KOPT-K1 (cell line): ENCODE data around the gene ARGLU1.

Source experiments
- H3K27ac ChIP-seq: fragments of 200-600 bp; sonication (generic); 2 replicates; pipeline ENCODE4 v1.5.1; 2016; ENCODE audit warnings: antibody characterized with exemption, mild to moderate bottlenecking, low read depth, low read length; ENCODE audit not compliant: poor library complexity, severe bottlenecking
- H3K36me3 ChIP-seq: fragments of 200-600 bp; sonication (generic); 2 replicates; pipeline ENCODE4 v1.5.1; 2017; ENCODE audit warnings: antibody characterized with exemption, mild to moderate bottlenecking, low read length, moderate library complexity; ENCODE audit not compliant: insufficient read depth
- H3K9me3 ChIP-seq: fragments of 200-600 bp; sonication (generic); 2 replicates; pipeline ENCODE4 v1.5.1; 2017; ENCODE audit warnings: antibody characterized with exemption, low read length, mild to moderate bottlenecking; ENCODE audit not compliant: insufficient read depth, poor library complexity, severe bottlenecking

The ARGLU1 gene

GRCh38 chr13:106566641-106567473 is 1.1 kb downstream of the ARGLU1 start:
- Histone ChIP-seq H3K36me3 (no peaks in the 10 kb centered on the region; the same call in 1 of the 2 replicates), H3K27ac (peak overlapping the region; percentile 99), H3K9me3 (no peaks in the 10 kb centered on the region)

GRCh38 chr13:106565127-106565775 is 2.7 kb downstream of the ARGLU1 start:
- H3K36me3 ChIP-seq: peaks cover 4% of the 10 kb centered on the region
- no peaks in the 10 kb centered on the region for H3K9me3 ChIP-seq
- no peak overlapping the region for H3K27ac ChIP-seq

DNA sequence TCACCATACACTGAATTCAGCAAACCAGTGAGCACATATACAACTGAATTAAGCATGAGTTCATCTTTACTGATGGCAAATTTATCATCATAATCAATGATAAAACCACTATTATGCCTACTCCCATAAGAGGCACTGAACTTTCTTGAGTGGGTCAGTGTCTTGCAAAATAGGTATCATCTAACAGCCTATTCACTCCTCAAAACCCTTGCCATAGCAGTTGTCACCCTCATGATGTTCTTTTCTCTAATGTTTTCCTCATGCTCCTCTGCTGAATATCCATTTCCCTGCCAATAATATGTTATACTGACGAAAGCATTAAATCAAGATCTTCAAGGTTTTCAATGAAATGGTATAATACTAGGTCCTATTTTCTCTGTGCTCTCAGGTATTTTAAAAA is 5.6 kb downstream of the ARGLU1 start:
- no peak overlapping the region for H3K27ac ChIP-seq
- no peaks in the 10 kb centered on the region for H3K9me3 ChIP-seq
- peaks cover 33% of the 10 kb centered on the region for H3K36me3 ChIP-seq

DNA sequence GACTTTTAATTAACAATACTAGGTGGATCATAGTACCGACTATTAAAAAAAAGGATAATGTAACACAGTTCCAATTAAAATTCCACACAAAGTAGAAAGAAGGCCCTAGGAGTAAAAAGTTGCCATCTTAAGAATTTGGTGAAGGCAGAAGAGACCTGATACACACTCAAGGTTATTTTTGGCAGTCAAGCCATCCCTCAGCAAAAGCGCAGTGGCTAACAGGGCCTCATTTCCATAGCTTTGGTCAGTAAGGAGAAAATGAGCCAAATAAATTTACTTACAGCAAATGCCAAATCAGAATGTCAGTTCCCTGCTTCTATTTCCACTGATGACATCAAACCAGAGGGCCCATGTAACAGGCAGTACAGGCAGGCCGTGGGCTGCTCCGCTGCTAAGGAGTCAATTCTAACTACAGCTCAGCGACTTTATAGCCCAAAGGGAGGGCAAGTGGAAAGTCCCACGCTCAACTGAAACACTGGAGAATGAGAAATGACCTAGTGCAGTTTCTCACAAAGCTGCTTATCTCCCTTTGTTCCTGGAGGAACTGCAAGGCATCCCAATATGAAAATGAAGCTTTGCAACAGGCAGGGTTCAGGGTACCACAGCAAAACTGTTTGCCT is 6.3 kb downstream of the ARGLU1 start:
- H3K36me3 ChIP-seq: peaks cover 40% of the 10 kb centered on the region
- H3K9me3 ChIP-seq: no peaks in the 10 kb centered on the region
- H3K27ac ChIP-seq: no peak overlapping the region

GRCh38 chr13:106560821-106561220 is 7.1 kb downstream of the ARGLU1 start:
- no peaks in the 10 kb centered on the region for H3K9me3 ChIP-seq
- peaks cover 48% of the 10 kb centered on the region for H3K36me3 ChIP-seq
- H3K27ac ChIP-seq: no peak overlapping the region

GRCh38 chr13:106558527-106558926 is 9.4 kb downstream of the ARGLU1 start:
- Histone ChIP-seq H3K27ac (no peak overlapping the region), H3K9me3 (no peaks in the 10 kb centered on the region), H3K36me3 (peaks cover 71% of the 10 kb centered on the region)

DNA sequence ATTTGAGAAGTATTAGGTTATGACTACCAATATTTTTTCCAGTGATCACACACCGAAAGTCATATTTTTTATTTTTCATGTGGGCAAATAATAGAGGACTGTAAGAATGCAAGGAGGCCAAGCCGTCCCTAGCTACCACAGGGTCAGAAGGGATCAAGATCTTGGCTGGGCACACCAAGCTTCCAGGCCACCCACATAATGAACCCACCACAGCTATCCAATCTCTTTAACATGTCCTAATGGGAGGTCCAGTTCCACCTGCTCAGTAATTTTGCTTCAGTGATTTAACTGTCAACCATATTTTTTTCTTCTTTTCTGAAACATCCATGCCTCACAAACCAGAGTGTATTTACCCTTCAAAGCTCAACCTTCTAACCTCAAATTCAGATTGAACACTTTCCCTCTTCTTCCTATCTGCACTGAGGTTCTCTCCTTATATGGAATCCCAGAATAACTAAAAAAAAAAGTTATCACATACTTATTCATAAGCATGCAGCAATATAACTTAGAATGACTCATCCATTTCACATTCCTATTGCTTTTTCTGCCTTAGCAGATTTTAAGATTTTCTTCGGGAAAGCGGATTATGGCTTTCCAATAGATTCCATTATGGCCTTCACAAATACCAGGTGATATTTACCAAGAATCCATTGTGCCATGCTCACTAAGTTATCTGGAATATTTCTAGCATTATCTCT is 12.2 kb downstream of the ARGLU1 start:
- no peak overlapping the region for H3K27ac ChIP-seq
- H3K36me3 ChIP-seq: peaks cover 95% of the 10 kb centered on the region
- H3K9me3 ChIP-seq: no peaks in the 10 kb centered on the region

- Histone ChIP-seq H3K27ac (no peak overlapping the region), H3K9me3 (no peaks in the 10 kb centered on the region), H3K36me3 (peaks cover 100% of the 10 kb centered on the region)
These were observed 16.2 kb downstream of the ARGLU1 start for GRCh38 chr13:106551751-106552150.

DNA sequence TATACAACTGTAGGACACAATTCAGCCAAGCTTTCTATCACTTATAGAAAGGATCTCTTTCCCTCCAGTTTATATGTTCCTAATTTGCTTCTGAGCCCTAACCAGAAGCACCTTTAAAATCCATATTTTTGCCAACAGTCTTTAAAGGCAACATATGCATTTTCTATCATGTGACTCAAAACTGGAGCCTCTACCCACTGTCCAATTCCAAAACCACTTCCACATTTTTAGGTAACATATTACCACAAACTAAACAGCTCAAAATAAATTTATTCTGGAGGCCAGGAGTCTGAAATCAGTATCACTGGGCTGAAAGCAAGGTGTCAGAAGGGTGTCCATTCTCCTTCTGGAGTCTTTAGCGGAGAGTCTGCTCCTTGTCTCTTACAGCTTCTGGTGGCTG is 16.6 kb downstream of the ARGLU1 start:
- Histone ChIP-seq H3K27ac (no peak overlapping the region), H3K9me3 (no peaks in the 10 kb centered on the region), H3K36me3 (peaks cover 100% of the 10 kb centered on the region)

- Histone ChIP-seq H3K27ac (no peak overlapping the region), H3K36me3 (peaks cover 100% of the 10 kb centered on the region)
These were observed 17.3 kb downstream of the ARGLU1 start for GRCh38 chr13:106550570-106551135.

DNA sequence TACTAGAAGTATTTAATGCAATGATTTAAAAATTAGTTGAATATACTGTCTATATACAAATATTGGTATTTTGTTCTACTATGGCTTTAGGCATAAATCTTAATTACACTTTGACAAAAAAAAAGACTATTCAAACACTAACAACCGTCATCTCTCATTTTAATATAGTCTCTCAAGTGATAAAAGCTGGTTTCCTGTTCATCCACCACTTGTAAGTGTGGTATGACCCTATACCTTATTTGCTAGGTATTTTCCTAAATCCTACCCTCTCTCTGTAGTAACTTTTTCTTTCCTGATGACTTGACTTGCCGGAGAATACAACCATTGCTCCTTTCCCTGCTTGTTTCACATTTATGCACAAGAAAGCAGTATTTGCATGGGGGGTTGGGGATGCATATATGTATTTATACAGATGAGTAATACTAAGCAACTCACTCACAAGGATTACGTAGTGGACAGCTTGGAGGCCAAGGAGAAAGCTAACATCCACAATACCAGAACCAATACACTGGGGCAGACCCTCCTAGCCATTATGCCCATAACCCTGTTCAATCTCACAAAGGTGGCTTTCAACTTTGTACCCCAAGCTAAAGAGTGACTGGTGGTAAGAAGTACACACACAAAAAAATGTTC is 19.8 kb downstream of the ARGLU1 start:
- no peaks in the 10 kb centered on the region for H3K9me3 ChIP-seq
- H3K27ac ChIP-seq: no peak overlapping the region
- H3K36me3 ChIP-seq: peaks cover 100% of the 10 kb centered on the region

More at GRCh38 chr13:106550570-106551135, 17.3 kb downstream of the ARGLU1 start:
- H3K9me3 ChIP-seq: no peaks in the 10 kb centered on the region

DNA sequence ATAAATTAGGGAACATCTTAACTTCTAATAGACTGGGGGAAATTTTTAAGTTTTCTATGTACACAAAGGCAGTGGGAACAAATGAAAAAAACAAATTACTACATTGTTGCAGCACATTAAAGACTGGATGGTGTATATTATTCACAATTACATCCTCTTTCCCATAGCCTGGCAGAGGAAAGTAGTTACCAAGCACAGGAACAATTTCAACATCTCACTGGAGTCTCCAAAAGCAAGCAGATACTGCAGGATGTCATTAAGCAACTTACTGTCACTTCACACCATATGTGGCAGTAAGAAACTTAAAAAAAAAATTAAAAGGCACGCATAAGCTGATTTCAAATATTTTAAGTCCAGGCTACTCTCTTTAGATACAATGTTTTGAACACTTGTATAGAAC is 26.1 kb downstream of the ARGLU1 start:
- Histone ChIP-seq H3K36me3 (peaks cover 66% of the 10 kb centered on the region), H3K27ac (no peak overlapping the region), H3K9me3 (no peaks in the 10 kb centered on the region)

- H3K36me3 ChIP-seq: peaks cover 54% of the 10 kb centered on the region
- no peak overlapping the region for H3K27ac ChIP-seq
- no peaks in the 10 kb centered on the region for H3K9me3 ChIP-seq
These were observed 27.3 kb downstream of the ARGLU1 start for GRCh38 chr13:106540613-106541012.

GRCh38 chr13:106537521-106537920 is 30.4 kb downstream of the ARGLU1 start:
- Histone ChIP-seq H3K27ac (no peak overlapping the region), H3K9me3 (no peaks in the 10 kb centered on the region), H3K36me3 (peaks cover 23% of the 10 kb centered on the region)
